Measurements from ENCODE around the gene TET2. TPM values are rescaled to one million over a fixed set of nuclear protein-coding genes. Genes with fewer than 3 reads are reported as not detected.
A peak's percentile ranks its signal among the peaks of the same experiment; 100 is the strongest.

TET2 gene
- total RNA-seq, 3 donors from 2014 or later (not counting 1 experiment from before 2014, with no cell fraction given) = 80.0 to 91.6 (median 82.8) TPM

- no peak for DNase-seq
- Histone ChIP-seq H3K4me3 (ENCODE audit: low read length) (no peak overlapping the region), H3K27ac (ENCODE audit: low read length) (no peak overlapping the region), H3K4me1 (ENCODE audit: control insufficient read depth, insufficient read depth, low read length) (no peaks in the 10 kb centered on the region), H3K36me3 (ENCODE audit: control insufficient read depth, insufficient read depth, low read length) (no peaks in the 10 kb centered on the region), H3K9me3 (ENCODE audit: control insufficient read depth, insufficient read depth, low read length) (no peaks in the 10 kb centered on the region), H3K27me3 (ENCODE audit: control insufficient read depth, insufficient read depth, low read length) (no peaks in the 10 kb centered on the region)
- no peak overlapping the region for H3K27ac Mint-ChIP-seq
- H3K4me1 Mint-ChIP-seq = peaks cover 0 to 5% of the 10 kb centered on the region in 2 donors
- no peak overlapping the region for H3K4me3 Mint-ChIP-seq
- H3K36me3 Mint-ChIP-seq = no peaks in the 10 kb centered on the region
- H3K27me3 Mint-ChIP-seq (ENCODE audit: low read depth in 2 of 2) = no peaks in the 10 kb centered on the region
- TF ChIP-seq, protein P1, sequence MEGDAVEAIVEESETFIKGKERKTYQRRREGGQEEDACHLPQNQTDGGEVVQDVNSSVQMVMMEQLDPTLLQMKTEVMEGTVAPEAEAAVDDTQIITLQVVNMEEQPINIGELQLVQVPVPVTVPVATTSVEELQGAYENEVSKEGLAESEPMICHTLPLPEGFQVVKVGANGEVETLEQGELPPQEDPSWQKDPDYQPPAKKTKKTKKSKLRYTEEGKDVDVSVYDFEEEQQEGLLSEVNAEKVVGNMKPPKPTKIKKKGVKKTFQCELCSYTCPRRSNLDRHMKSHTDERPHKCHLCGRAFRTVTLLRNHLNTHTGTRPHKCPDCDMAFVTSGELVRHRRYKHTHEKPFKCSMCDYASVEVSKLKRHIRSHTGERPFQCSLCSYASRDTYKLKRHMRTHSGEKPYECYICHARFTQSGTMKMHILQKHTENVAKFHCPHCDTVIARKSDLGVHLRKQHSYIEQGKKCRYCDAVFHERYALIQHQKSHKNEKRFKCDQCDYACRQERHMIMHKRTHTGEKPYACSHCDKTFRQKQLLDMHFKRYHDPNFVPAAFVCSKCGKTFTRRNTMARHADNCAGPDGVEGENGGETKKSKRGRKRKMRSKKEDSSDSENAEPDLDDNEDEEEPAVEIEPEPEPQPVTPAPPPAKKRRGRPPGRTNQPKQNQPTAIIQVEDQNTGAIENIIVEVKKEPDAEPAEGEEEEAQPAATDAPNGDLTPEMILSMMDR (IDR thresholded peaks at IDR 0.05) = no peak
- intact Hi-C loops (cut with micrococcal nuclease) = no loop called here
- ATAC-seq = no peak
- WGBS (ENCODE audit: insufficient coverage) = 92% methylated on average over 2 of the region's 3 CpGs
- no peaks in the 10 kb centered on the region for H3K9me3 Mint-ChIP-seq
Measured at GRCh38 chr4:105116616-105117319, 29.9 kb upstream of the TET2 start.

- H3K4me1 Mint-ChIP-seq = no peaks in the 10 kb centered on the region
- no peaks in the 10 kb centered on the region for H3K36me3 Mint-ChIP-seq
- TF ChIP-seq, protein P1 (IDR thresholded peaks at IDR 0.05) = no peak
- Histone ChIP-seq H3K4me1 (ENCODE audit: control insufficient read depth, insufficient read depth, low read length) (no peaks in the 10 kb centered on the region), H3K27ac (ENCODE audit: low read length) (no peak overlapping the region), H3K27me3 (ENCODE audit: control insufficient read depth, insufficient read depth, low read length) (no peaks in the 10 kb centered on the region), H3K9me3 (ENCODE audit: control insufficient read depth, insufficient read depth, low read length) (no peaks in the 10 kb centered on the region), H3K36me3 (ENCODE audit: control insufficient read depth, insufficient read depth, low read length) (no peaks in the 10 kb centered on the region), H3K4me3 (ENCODE audit: low read length) (no peak overlapping the region)
- DNase-seq (no peak), ATAC-seq (peak in 1 of 3 donors; percentile 43)
- H3K4me3 Mint-ChIP-seq = no peak overlapping the region
- no peaks in the 10 kb centered on the region for H3K27me3 Mint-ChIP-seq (ENCODE audit: low read depth in 2 of 2)
- H3K27ac Mint-ChIP-seq = no peak overlapping the region
- no peaks in the 10 kb centered on the region for H3K9me3 Mint-ChIP-seq
- intact Hi-C loops (cut with micrococcal nuclease) = no loop called here
Measured at GRCh38 chr4:105119356-105119755, 27.3 kb upstream of the TET2 start.

DNA sequence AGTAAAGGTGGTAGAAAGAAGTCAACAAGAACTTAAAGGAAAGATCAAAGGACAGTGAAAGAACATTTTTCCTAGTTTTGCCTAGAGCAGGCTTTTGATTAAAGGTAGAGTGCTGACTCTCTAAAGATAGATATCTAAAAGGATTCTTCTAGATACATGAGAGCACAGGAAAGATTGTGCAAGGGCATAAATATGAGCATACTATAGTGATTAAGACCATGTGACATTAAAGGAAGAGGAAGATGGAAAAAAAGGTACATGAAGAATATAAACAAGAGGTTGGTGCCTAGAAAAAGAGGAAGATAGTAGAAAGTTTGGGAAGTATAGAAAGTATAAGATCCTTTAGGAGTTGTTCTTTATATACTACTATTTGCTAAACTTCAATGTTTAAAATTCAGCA, 26.1 kb upstream of the TET2 start:
- H3K4me1 Mint-ChIP-seq = no peaks in the 10 kb centered on the region
- H3K27ac ChIP-seq (ENCODE audit: low read length) = no peak overlapping the region
- no peaks in the 10 kb centered on the region for H3K36me3 ChIP-seq (ENCODE audit: control insufficient read depth, insufficient read depth, low read length)
- ATAC-seq (no peak), DNase-seq (no peak)
- no peaks in the 10 kb centered on the region for H3K9me3 ChIP-seq (ENCODE audit: control insufficient read depth, insufficient read depth, low read length)
- H3K27me3 ChIP-seq (ENCODE audit: control insufficient read depth, insufficient read depth, low read length) = no peaks in the 10 kb centered on the region
- no peaks in the 10 kb centered on the region for H3K27me3 Mint-ChIP-seq (ENCODE audit: low read depth in 2 of 2)
- no peaks in the 10 kb centered on the region for H3K36me3 Mint-ChIP-seq
- H3K4me3 Mint-ChIP-seq = no peak overlapping the region
- TF ChIP-seq, protein P1 (IDR thresholded peaks at IDR 0.05) = no peak
- no peak overlapping the region for H3K27ac Mint-ChIP-seq
- intact Hi-C loops (cut with micrococcal nuclease) = no loop called here
- H3K4me1 ChIP-seq (ENCODE audit: control insufficient read depth, insufficient read depth, low read length) = no peaks in the 10 kb centered on the region
- no peaks in the 10 kb centered on the region for H3K9me3 Mint-ChIP-seq
- no peak overlapping the region for H3K4me3 ChIP-seq (ENCODE audit: low read length)

- no peak overlapping the region for H3K27ac ChIP-seq (ENCODE audit: low read length)
- TF ChIP-seq, protein P1 (IDR thresholded peaks at IDR 0.05) = no peak
- intact Hi-C loops (cut with micrococcal nuclease) = no loop called here
Measured at GRCh38 chr4:105122350-105122749, 24.3 kb upstream of the TET2 start.

More at GRCh38 chr4:105122350-105122749, 24.3 kb upstream of the TET2 start:
- no peaks in the 10 kb centered on the region for H3K36me3 Mint-ChIP-seq
- Histone ChIP-seq H3K9me3 (ENCODE audit: control insufficient read depth, insufficient read depth, low read length) (no peaks in the 10 kb centered on the region), H3K4me1 (ENCODE audit: control insufficient read depth, insufficient read depth, low read length) (no peaks in the 10 kb centered on the region), H3K36me3 (ENCODE audit: control insufficient read depth, insufficient read depth, low read length) (no peaks in the 10 kb centered on the region), H3K27me3 (ENCODE audit: control insufficient read depth, insufficient read depth, low read length) (no peaks in the 10 kb centered on the region), H3K4me3 (ENCODE audit: low read length) (no peak overlapping the region)
- no peak for ATAC-seq
- H3K4me3 Mint-ChIP-seq = no peak overlapping the region
- WGBS (ENCODE audit: insufficient coverage) = 86% methylated on average over 4 of the region's 4 CpGs
- H3K27me3 Mint-ChIP-seq (ENCODE audit: low read depth in 2 of 2) = no peaks in the 10 kb centered on the region
- no peaks in the 10 kb centered on the region for H3K9me3 Mint-ChIP-seq
- H3K4me1 Mint-ChIP-seq = no peaks in the 10 kb centered on the region
- no peak for DNase-seq
- H3K27ac Mint-ChIP-seq = no peak overlapping the region
